GM12878 (cell line): Measurements from ENCODE around the gene STAT4.

Experiments used
- CTCF ChIP-seq, 3 experiments: IDR thresholded peaks in 2 of 3; conservative IDR thresholded peaks in 1 of 3; 2 replicates each; pipeline ENCODE4 v1.5.1; 2011; ENCODE audit warnings: low read depth in 3 of 3, low read length in 3 of 3, mild to moderate bottlenecking in 3 of 3, control low read depth in 2 of 3, moderate library complexity in 2 of 3, inconsistent platforms in 1 of 3, mixed read lengths in 1 of 3; ENCODE audit not compliant: control insufficient read depth in 2 of 3, insufficient read depth in 1 of 3; ENCODE audit errors: extremely low read depth in 1 of 3
- ETV6 ChIP-seq, 2 experiments: fragments of 450-650 bp in 1 of 2; IDR thresholded peaks in 1 of 2; conservative IDR thresholded peaks in 1 of 2; 2 replicates each; pipeline ENCODE4 v1.6.1; 2014; ENCODE audit warnings: antibody characterized with exemption in 1 of 2, borderline replicate concordance in 1 of 2, low read depth in 1 of 2, mild to moderate bottlenecking in 1 of 2, moderate library complexity in 1 of 2
- GABPA ChIP-seq: IDR thresholded peaks from 2 replicates; pipeline ENCODE4 v1.6.1; 2014; ENCODE audit warnings: antibody characterized with exemption, low read depth, mild to moderate bottlenecking, inconsistent platforms
- HDAC2 ChIP-seq: fragments of 200-600 bp; sonication (generic); IDR thresholded peaks from 2 replicates; pipeline ENCODE4 v1.6.1; 2017
- JUNB ChIP-seq: IDR thresholded peaks from 2 replicates; pipeline ENCODE4 v1.6.1; 2016; ENCODE audit warnings: antibody characterized with exemption, mild to moderate bottlenecking
- MXI1 ChIP-seq: fragments of 150-350 bp; IDR thresholded peaks from 2 replicates; pipeline ENCODE4 v1.6.1; 2011; ENCODE audit warnings: low read depth, mild to moderate bottlenecking, inconsistent platforms, low read length, improper control_type of control experiment
- NFYA ChIP-seq: IDR thresholded peaks from 2 replicates; pipeline ENCODE4 v1.6.1; 2011; ENCODE audit warnings: low read depth, mild to moderate bottlenecking, low read length, improper control_type of control experiment, borderline replicate concordance

- TF ChIP-seq CTCF (IDR thresholded peaks at IDR 0.05 in 2 of 3, conservative IDR thresholded peaks at IDR 0.05 in 1 of 3; ENCODE audit: control insufficient read depth in 2 of 3, extremely low read depth in 1 of 3, insufficient read depth in 1 of 3, low read depth in 3 of 3, low read length in 3 of 3) = no peak
- TF ChIP-seq JUNB = no peak
- no peak for TF ChIP-seq NFYA
- TF ChIP-seq MXI1 = no peak
- no peak for TF ChIP-seq ETV6 (conservative IDR thresholded peaks at IDR 0.05 in 1 of 2, IDR thresholded peaks at IDR 0.05 in 1 of 2; ENCODE audit: borderline replicate concordance in 1 of 2, low read depth in 1 of 2)
- TF ChIP-seq HDAC2 = no peak
- TF ChIP-seq GABPA = no peak
These were observed 28.2 kb upstream of the STAT4 start for GRCh38 chr2:191178806-191179514.
